Measurements from ENCODE around the gene LHFPL3.

DNA sequence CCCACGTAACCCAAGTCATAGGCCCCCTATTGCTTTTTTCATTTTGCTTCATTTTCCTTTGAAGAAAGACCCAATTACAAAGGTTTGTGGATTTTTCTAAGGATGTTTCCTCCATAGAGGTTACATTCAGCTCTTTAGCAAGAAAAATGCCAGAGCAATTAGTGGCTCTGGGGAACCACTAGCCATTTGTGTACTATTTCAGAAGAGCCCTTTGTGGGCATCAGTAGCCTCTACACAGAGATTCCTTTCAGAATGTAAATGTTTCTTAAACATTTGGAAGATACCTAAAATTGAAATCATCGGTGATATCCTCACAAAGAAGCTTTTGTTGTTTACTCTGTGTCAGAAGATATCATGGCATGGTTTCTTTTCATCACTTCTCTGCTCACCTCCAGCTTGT, 394.6 kb downstream of the LHFPL3 start:
- TF ChIP-seq, protein P1, sequence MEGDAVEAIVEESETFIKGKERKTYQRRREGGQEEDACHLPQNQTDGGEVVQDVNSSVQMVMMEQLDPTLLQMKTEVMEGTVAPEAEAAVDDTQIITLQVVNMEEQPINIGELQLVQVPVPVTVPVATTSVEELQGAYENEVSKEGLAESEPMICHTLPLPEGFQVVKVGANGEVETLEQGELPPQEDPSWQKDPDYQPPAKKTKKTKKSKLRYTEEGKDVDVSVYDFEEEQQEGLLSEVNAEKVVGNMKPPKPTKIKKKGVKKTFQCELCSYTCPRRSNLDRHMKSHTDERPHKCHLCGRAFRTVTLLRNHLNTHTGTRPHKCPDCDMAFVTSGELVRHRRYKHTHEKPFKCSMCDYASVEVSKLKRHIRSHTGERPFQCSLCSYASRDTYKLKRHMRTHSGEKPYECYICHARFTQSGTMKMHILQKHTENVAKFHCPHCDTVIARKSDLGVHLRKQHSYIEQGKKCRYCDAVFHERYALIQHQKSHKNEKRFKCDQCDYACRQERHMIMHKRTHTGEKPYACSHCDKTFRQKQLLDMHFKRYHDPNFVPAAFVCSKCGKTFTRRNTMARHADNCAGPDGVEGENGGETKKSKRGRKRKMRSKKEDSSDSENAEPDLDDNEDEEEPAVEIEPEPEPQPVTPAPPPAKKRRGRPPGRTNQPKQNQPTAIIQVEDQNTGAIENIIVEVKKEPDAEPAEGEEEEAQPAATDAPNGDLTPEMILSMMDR (IDR thresholded peaks at IDR 0.05) = no peak
- TF ChIP-seq EZH2 (IDR thresholded peaks at IDR 0.05) = no peak
- TF ChIP-seq EZH2phosphoT487 (IDR thresholded peaks at IDR 0.05) = no peak
